LNCaP clone FGC (cell line): ENCODE results near the gene TBRG1.

Source experiments
- DNase-seq: peaks from one replicate; pipeline ENCODE4 v3.0.0-alpha.2; 2011; ENCODE audit warnings: low read depth
- H3K4me3 ChIP-seq: 2 replicates; pipeline ENCODE4 v1.5.1; 2011; ENCODE audit warnings: mild to moderate bottlenecking, low read depth, low read length, control low read depth
- CTCF ChIP-seq: IDR thresholded peaks from 2 replicates; pipeline ENCODE4 v1.5.1; 2012; ENCODE audit warnings: mild to moderate bottlenecking; ENCODE audit not compliant: control insufficient read depth, insufficient read depth; ENCODE audit errors: extremely low read depth

Gene TBRG1

DNA sequence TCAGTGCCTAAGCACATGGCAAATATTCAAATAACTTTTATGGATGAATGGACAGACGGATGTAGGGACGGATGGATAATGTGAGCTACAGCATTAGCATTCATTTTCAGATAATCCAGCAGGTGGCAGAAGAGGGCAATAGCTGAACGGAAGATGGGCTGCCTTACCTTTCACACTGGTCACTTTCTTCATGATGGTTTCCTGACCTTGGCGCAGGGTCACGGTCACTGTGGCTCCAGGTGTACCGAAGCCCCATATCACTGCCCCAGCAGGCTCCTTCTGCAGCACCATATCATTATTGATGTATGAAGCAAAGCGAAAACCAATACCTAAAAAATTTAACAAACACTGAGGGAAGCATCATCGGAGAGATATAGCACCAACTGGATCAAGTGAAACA, 46.5 kb downstream of the TBRG1 start:
- DNase-seq, result peak; percentile 13
- H3K4me3 ChIP-seq, result no peak overlapping the region
- peak; percentile 91 for TF ChIP-seq CTCF

GRCh38 chr11:124670732-124671131, 48.1 kb downstream of the TBRG1 start:
- no peak for TF ChIP-seq CTCF
- no peak overlapping the region for H3K4me3 ChIP-seq
- no peak for DNase-seq

DNA sequence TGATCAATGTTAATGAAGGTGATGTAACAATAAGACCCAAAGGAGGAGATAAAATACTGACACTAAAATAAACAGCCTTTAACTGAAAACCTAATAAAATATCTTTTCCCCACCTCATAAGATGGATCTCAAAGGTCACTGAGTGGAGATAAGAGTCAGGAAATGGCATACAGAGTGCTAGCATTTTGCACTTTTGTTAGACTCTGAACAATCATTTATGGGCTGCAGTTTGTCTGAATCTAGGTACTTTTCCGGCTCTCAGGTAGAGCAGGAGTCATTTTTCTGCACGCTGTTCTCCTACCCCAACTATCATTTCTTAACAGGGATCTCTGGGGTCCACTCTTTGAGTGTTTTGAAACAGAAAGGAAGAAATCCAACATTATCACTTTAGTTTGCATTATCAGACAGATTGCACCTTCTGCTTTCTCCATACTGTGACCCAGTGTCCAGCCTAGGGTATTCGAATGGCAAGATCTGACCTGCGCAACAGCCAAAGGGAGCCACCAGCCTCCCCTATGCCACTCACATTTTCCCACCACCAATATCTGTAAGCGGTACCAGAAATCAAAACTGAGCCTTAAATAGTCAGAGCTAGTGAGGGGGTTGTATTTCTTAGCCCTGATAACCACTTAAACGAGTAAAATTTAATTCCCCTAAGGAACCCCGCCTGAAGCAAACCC, 50.0 kb downstream of the TBRG1 start:
- H3K4me3 ChIP-seq, result peak overlapping the region; percentile 81
- no peak for TF ChIP-seq CTCF
- no peak for DNase-seq

DNA sequence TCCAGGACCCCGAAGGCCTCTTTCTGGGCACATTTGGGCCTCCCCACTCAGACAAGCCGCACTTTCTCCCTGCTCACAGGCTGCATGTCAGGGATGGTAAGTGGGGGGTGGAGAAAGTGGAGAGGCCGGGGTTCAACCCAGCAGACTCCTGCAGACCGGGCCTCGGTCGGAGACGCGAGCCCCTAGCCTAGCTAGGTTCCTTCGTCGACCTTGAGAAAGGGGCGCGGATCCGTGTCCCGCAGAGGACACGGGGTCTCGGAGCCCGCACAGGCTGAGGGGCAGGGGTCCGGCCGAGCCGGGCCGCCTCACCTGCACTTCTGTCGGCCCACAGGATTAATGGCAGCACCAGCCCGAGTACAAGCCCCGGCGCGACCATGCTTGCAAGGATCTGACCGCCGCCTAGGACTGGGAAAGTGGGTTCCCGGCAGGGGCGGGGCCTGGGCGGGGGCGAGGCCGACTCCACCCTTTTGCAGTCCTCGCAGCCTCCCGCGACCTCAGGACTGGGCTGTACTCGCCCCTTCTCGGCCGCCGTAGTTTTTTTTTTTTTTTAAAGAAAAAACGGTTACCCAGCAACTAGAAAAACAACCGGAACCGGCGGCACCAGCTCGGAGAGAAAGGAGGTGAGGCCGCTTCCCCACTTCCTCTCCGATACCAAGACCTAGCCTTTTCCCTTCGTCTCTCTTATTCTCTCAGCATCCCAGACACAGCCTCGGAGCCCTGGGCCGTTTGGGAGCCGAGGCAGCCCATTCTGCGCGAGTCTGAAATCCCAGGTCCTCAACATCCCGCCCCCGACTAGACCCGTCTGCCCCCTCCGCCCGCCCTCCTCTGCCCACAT, 50.9 kb downstream of the TBRG1 start, which contains the start of the genes SIAE and SPA17:
Gene SIAE (minus strand): TSS at position 407 of the 835 bp plus-strand sequence. CDS start 31 bp downstream, at position 376.
Gene SPA17 (plus strand): TSS at position 572 of the 835 bp plus-strand sequence. CDS start 1,361 bp downstream, outside the sequence.
- H3K4me3 ChIP-seq, result peak within 1 kb of the TSS; percentile 81
- no peak for TF ChIP-seq CTCF
- peak; percentile 89 for DNase-seq

DNA sequence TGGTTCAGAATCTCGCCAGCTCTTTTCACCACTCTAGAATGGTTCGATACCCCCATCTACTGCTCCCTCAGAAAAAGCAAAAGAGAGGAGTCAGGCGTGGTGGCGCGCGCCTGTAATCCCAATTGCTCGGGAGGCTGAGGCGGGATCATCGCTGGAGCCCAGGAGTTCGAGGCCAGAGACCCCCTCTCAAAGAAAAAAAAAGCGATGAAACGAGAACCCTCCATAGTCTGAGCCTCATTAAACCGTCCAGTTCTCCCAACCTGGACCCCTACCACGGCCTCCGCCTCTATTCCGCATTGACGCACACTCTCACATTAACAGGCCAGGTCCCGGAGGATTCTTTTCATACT, 51.5 kb downstream of the TBRG1 start:
- no peak for DNase-seq
- no peak for TF ChIP-seq CTCF
- H3K4me3 ChIP-seq, result peak overlapping the region; percentile 81

DNA sequence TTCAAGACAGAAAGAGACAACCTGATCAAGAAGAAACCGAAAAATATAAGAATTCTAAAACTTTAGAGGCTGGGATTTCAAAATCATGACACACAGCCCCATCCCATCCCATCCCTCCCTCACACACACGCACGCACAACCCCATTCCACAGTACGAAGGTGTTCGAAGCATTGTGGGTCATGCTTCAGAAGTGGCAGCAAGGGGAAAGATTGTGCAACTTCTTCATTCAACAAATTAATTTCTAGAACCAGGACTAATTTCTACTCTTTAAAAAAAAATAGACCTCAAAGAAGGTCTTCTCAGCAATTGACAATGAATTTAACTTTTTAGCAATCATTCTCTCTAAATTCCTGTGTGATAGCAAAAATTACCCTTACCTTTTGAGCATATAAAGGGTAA, 51.9 kb downstream of the TBRG1 start:
- TF ChIP-seq CTCF, result no peak
- no peak for DNase-seq
- H3K4me3 ChIP-seq, result peak overlapping the region; percentile 81
